Upper lobe of left lung (tissue), 6 donors: ENCODE measurements around the gene PDE4B. TPM values are rescaled to one million over a fixed set of nuclear protein-coding genes. Genes with fewer than 3 reads are reported as not detected.
A peak's percentile ranks its signal among the peaks of the same experiment; 100 is the strongest.
"Not testable (repeated sequence)": the region's sequence is repeated elsewhere in the genome, so short reads cannot be mapped to it uniquely, and the experiment has no call there.

Experiments
- ATAC-seq, 2 donors: fragments of 200-7000 bp; cut with Tn5 transposase; one replicate each; pipeline ENCODE4 v1.9.1; 2022; ENCODE audit warnings: mild to moderate bottlenecking in 2 of 2, moderate library complexity in 2 of 2; ENCODE audit not compliant: low FRiP score in 2 of 2
- DNase-seq, 2 donors: peaks; one replicate each; pipeline ENCODE4 v3.0.0-alpha.2; 2019 to 2020
- H3K27ac ChIP-seq, 4 donors: fragments of 200-600 bp; sonication (generic); one replicate each; pipeline ENCODE4 v1.5.1; 2016 to 2019
- H3K27me3 ChIP-seq, 4 donors: fragments of 200-600 bp; sonication (generic); one replicate each; pipeline ENCODE4 v1.5.1; 2017 to 2019
- H3K36me3 ChIP-seq, 4 donors: fragments of 200-600 bp; sonication (generic); one replicate each; pipeline ENCODE4 v1.5.1; 2016 to 2019
- H3K4me1 ChIP-seq, 4 donors: fragments of 200-600 bp; sonication (generic); one replicate each; pipeline ENCODE4 v1.5.1; 2018 to 2019
- H3K4me3 ChIP-seq, 4 donors: fragments of 200-600 bp; sonication (generic); one replicate each; pipeline ENCODE4 v1.5.1; 2017 to 2019; ENCODE audit warnings: mild to moderate bottlenecking in 2 of 4, moderate library complexity in 1 of 4
- H3K9me3 ChIP-seq, 4 donors: fragments of 200-600 bp; sonication (generic); one replicate each; pipeline ENCODE4 v1.5.1; 2018 to 2019
- EP300 ChIP-seq, 4 donors: sonication (generic); formaldehyde crosslinking; IDR thresholded peaks; one replicate each; pipeline ENCODE4 v1.5.1; 2017; ENCODE audit warnings: antibody characterized with exemption in 4 of 4, control low read depth in 2 of 4
- POLR2A ChIP-seq, 4 donors: fragments of 450-650 bp; IDR thresholded peaks; one replicate each; pipeline ENCODE4 v1.5.1; 2016 to 2017; ENCODE audit warnings: antibody characterized with exemption in 4 of 4, mild to moderate bottlenecking in 2 of 4
- POLR2AphosphoS5 ChIP-seq, 2 donors: sonication (generic); formaldehyde crosslinking; IDR thresholded peaks; one replicate each; pipeline ENCODE4 v1.5.1; 2017; ENCODE audit warnings: antibody characterized with exemption in 2 of 2
- WGBS, 2 donors: methylation state at CpG; one replicate each; pipeline ENCODE4 v1.1.5; 2017 to 2018; 5-methylcytosine and 5-hydroxymethylcytosine counted together
- total RNA-seq, 6 donors: library from RNA; depleted of rRNA in 4 of 6; stranded (reverse); fragments of >200 nt in 4 of 6; gene quantifications; one replicate each; pipeline versions ENCODE4 v1.1.0 to v1.2.1, GENCODE V29; 2016 to 2021
- TF ChIP-seq, protein P1 (sequence below), 6 experiments: fragments of 450-650 bp in 4 of 6; fragments of 200-600 bp in 2 of 6; sonication (generic) in 2 of 6; IDR thresholded peaks; one replicate each; pipeline ENCODE4 v1.5.1; 2016 to 2019; ENCODE audit warnings: antibody characterized with exemption in 6 of 6
- donor health status: DM: no; HTN: no; CAD: no; lungs with moderate emphysema.
- donor health status: DM: no; HTN: yes; CAD: no; lungs with severe emphysema.

The PDE4B gene
- total RNA-seq, 6 donors from 2014 or later, result 8.1 to 61.6 (median 15.9) TPM

DNA sequence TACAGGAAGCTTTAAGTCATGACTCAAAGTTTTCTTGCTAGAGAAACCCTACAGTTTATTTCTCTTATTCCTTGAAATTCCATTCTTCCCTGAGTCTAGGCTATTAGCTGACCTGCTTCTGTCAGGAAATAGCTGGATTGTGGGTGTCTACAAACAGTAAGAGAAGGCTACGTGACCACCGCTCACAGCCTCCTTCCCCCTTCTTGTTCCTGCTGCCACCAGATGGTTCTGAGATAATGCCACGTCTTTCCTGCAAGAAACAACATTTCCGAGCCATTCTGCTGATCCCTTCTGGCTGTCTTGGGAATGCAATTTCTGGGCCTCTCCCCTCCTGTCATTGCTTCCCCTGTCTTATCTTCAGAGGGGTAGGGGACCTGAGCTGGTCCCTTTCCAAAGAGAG lies 612.4 kb downstream of the PDE4B start:
- DNase-seq, result no peak
- no peak for ATAC-seq

DNA sequence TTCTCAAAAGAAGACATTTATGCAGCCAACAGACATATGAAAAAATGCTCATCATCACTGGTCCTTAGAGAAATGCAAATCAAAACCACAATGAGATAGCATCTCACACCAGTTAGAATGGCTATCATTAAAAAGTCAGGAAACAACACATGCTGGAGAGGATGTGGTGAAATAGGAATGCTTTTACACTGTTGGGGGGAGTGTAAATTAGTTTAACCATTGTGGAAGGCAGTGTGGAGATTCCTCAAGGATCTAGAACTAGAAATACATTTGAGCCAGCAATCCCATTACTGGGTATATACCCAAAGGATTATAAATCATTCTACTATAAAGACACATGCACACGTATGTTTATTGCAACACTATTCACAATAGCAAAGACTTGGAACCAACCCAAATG lies 618.8 kb downstream of the PDE4B start:
- not testable (repeated sequence) for H3K27ac ChIP-seq, DNase-seq, H3K27me3 ChIP-seq, H3K4me3 ChIP-seq, H3K4me1 ChIP-seq, H3K9me3 ChIP-seq, H3K36me3 ChIP-seq, ATAC-seq
- WGBS, 2 donors, result 60% methylated on average over 1 of the region's 1 CpG

More for the DNA sequence above, 612.4 kb downstream of the PDE4B start:
- Histone ChIP-seq H3K36me3 (no peaks in the 10 kb centered on the region), H3K4me1 (peaks cover 0 to 16% (median 6%) of the 10 kb centered on the region in 4 donors), H3K4me3 (no peak overlapping the region), H3K27me3 (no peaks in the 10 kb centered on the region), H3K9me3 (no peaks in the 10 kb centered on the region), H3K27ac (peak overlapping the region in 1 of 4 donors; percentile 16)
- 30 to 56% methylated on average over 4 of the region's 4 CpGs for WGBS, 2 donors
- TF ChIP-seq POLR2A (IDR thresholded peaks at IDR 0.05) (no peak), POLR2AphosphoS5 (IDR thresholded peaks at IDR 0.05) (no peak), EP300 (IDR thresholded peaks at IDR 0.05) (no peak)
- TF ChIP-seq, protein P1, sequence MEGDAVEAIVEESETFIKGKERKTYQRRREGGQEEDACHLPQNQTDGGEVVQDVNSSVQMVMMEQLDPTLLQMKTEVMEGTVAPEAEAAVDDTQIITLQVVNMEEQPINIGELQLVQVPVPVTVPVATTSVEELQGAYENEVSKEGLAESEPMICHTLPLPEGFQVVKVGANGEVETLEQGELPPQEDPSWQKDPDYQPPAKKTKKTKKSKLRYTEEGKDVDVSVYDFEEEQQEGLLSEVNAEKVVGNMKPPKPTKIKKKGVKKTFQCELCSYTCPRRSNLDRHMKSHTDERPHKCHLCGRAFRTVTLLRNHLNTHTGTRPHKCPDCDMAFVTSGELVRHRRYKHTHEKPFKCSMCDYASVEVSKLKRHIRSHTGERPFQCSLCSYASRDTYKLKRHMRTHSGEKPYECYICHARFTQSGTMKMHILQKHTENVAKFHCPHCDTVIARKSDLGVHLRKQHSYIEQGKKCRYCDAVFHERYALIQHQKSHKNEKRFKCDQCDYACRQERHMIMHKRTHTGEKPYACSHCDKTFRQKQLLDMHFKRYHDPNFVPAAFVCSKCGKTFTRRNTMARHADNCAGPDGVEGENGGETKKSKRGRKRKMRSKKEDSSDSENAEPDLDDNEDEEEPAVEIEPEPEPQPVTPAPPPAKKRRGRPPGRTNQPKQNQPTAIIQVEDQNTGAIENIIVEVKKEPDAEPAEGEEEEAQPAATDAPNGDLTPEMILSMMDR (IDR thresholded peaks at IDR 0.05), result no peak

DNA sequence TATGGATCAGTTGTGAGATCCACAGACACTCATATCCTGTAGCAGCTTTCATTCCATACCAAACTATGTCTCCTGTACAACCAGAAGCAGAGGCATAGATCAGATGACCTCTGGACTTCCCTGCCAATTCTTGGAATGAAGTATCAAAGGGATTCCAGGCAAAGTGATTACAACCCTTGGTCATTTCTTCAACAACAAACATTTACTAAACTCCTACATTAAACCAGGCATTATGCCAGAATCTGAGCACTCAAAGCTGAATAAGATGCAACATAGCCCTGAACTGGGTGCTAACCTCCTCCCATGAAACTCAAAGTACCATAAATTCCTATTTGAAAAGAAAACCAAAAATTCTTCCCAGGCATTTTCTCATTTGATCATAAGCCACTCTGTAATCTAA lies 620.0 kb downstream of the PDE4B start:
- H3K4me1 ChIP-seq, result peaks cover 0 to 10% (median 4%) of the 10 kb centered on the region in 4 donors
- TF ChIP-seq POLR2AphosphoS5 (IDR thresholded peaks at IDR 0.05), result no peak
- TF ChIP-seq, protein P1 (IDR thresholded peaks at IDR 0.05), result no peak
- no peak for TF ChIP-seq POLR2A (IDR thresholded peaks at IDR 0.05)
- no peak for TF ChIP-seq EP300 (IDR thresholded peaks at IDR 0.05)
- DNase-seq, result no peak
- peaks cover 0 to 9% (median 8%) of the 10 kb centered on the region in 4 donors for H3K9me3 ChIP-seq
- H3K36me3 ChIP-seq, result no peaks in the 10 kb centered on the region
- H3K27ac ChIP-seq, result no peak overlapping the region
- no peak for ATAC-seq
- H3K4me3 ChIP-seq, result no peak overlapping the region
- H3K27me3 ChIP-seq, result no peaks in the 10 kb centered on the region

DNA sequence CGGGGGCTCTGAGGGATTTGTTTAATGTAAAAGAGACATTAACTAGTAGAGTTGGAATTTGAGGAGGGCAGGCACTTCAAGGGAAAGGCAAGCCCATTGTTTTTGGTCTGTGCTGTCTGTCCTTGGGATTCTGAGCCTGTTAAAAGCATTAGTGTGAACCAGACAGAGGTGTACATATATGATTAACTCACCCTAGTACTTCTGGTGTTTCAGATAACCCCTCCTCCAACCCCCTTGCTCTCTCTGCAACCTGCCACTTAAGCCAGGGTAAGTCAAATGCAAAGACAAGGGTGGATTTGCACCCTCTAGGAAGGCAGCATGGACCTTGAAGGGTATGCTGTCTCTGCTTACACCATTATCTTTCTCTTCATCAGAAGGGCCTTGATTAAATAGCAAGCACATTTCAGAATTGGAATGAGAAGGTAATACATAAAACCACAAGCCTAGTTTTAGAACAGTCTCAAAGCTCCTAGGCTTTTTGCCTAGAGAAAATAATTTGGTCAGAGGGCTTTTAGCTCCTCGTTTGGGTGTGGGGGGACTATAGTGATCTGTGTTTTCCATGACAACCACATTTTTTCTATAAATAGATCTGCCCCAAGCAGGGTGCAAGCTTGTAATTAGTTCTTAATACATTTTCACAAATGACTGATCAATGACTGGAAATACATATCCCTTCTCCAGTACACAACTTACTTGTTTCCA lies 620.6 kb downstream of the PDE4B start:
- Histone ChIP-seq H3K4me3 (no peak overlapping the region), H3K27me3 (no peaks in the 10 kb centered on the region), H3K27ac (no peak overlapping the region), H3K4me1 (peaks cover 0 to 10% (median 4%) of the 10 kb centered on the region in 4 donors), H3K9me3 (peaks cover 0 to 13% (median 10%) of the 10 kb centered on the region in 4 donors), H3K36me3 (no peaks in the 10 kb centered on the region)
- DNase-seq (no peak), ATAC-seq (no peak)
- TF ChIP-seq EP300 (IDR thresholded peaks at IDR 0.05) (no peak), POLR2AphosphoS5 (IDR thresholded peaks at IDR 0.05) (no peak), POLR2A (IDR thresholded peaks at IDR 0.05) (no peak)
- TF ChIP-seq, protein P1 (IDR thresholded peaks at IDR 0.05), result no peak
- 72 to 80% methylated on average over 2 of the region's 2 CpGs for WGBS, 2 donors

DNA sequence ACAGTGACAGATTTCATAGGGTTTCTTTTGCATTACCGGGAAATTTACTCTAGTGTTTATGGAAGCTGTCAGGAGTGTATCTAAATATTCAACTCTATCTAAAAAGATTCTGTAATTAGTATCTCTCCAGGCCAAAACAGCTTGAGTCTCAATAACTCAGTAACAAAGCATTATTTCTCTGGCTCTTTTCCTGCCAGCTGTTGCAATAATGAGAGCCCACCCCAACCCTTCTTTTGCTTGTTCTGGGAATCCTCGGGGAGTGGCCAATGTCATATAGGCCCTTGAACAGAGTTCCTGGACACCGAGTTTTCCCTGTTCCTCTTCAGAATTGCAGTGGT lies 621.1 kb downstream of the PDE4B start:
- ATAC-seq, result no peak
- WGBS, 2 donors, result 58 to 59% methylated on average over 3 of the region's 3 CpGs
- TF ChIP-seq, protein P1 (IDR thresholded peaks at IDR 0.05), result no peak
- TF ChIP-seq POLR2AphosphoS5 (IDR thresholded peaks at IDR 0.05), result no peak
- H3K36me3 ChIP-seq, result no peaks in the 10 kb centered on the region
- H3K27ac ChIP-seq, result no peak overlapping the region
- peaks cover 0 to 10% (median 4%) of the 10 kb centered on the region in 4 donors for H3K4me1 ChIP-seq
- no peaks in the 10 kb centered on the region for H3K27me3 ChIP-seq
- H3K4me3 ChIP-seq, result no peak overlapping the region
- peaks cover 0 to 13% (median 10%) of the 10 kb centered on the region in 4 donors for H3K9me3 ChIP-seq
- no peak for DNase-seq
